T-cell (primary cell): ENCODE results near the gene SPATS2. TPM values are rescaled to one million over a fixed set of nuclear protein-coding genes. Genes with fewer than 3 reads are reported as not detected.

Source experiments
- ATAC-seq, 4 experiments: fragments of 200-7000 bp in 3 of 4; fragments of 150-1000 bp in 1 of 4; cut with Tn5 transposase; replicated peaks in 1 of 4; 1 replicate in 3 of 4; 2 replicates in 1 of 4; pipeline ENCODE4 v1.10.0; 2021; ENCODE audit warnings: moderate library complexity in 3 of 4, mild to moderate bottlenecking in 2 of 4, moderate number of reproducible peaks in 1 of 4
- CTCF ChIA-PET, 2 donors: fragments of 300-600 bp; sonication (Branson Sonifier 250); formaldehyde crosslinking; loops; one replicate each; lab custom pipeline; 2022; ENCODE audit warnings: antibody characterized with exemption in 2 of 2; lab: Charles Lee
- POLR2A ChIA-PET, 2 donors: fragments of 300-600 bp; sonication (Branson Sonifier 250); formaldehyde crosslinking; loops; one replicate each; lab custom pipeline; 2022; ENCODE audit warnings: antibody characterized with exemption in 2 of 2; lab: Charles Lee
- DNase-seq, 35 experiments: peaks; one replicate each; pipeline versions ENCODE4 v3.0.0 to v3.0.0-alpha.2; 2013 to 2023
- H3K27ac ChIP-seq: one replicate; pipeline ENCODE4 v1.5.1; 2013; ENCODE audit warnings: low read length
- H3K27me3 ChIP-seq, 2 experiments: replicated peaks in 1 of 2; 1 replicate in 1 of 2; 2 replicates in 1 of 2; pipeline versions ENCODE4 v1.6.1 to v1.7.0; 2013; ENCODE audit warnings: low read length in 1 of 2, mixed read lengths in 1 of 2; ENCODE audit not compliant: control insufficient read depth in 2 of 2, insufficient read depth in 2 of 2; ENCODE audit errors: extremely low read depth in 1 of 2
- H3K36me3 ChIP-seq, 2 donors: 1 replicate in 1 of 2; 2 replicates in 1 of 2; pipeline versions ENCODE4 v1.6.1 to v1.7.0; 2013; ENCODE audit warnings: low read length in 1 of 2; ENCODE audit not compliant: control insufficient read depth in 2 of 2, insufficient read depth in 1 of 2; ENCODE audit errors: extremely low read depth in 1 of 2
- H3K4me1 ChIP-seq, 2 experiments: 1 replicate in 1 of 2; 2 replicates in 1 of 2; pipeline versions ENCODE4 v1.6.1 to v1.7.0; 2013; ENCODE audit warnings: low read length in 2 of 2, mixed read lengths in 1 of 2; ENCODE audit not compliant: insufficient read depth in 2 of 2, control insufficient read depth in 1 of 2; ENCODE audit errors: extremely low read depth in 1 of 2
- H3K4me3 ChIP-seq, 2 donors: 1 replicate in 1 of 2; 2 replicates in 1 of 2; pipeline versions ENCODE4 v1.5.1 to v1.7.0; 2013; ENCODE audit warnings: mild to moderate bottlenecking in 2 of 2, low read length in 1 of 2, moderate library complexity in 1 of 2; ENCODE audit not compliant: control insufficient read depth in 1 of 2; ENCODE audit errors: extremely low read depth in 1 of 2
- H3K9me3 ChIP-seq: 2 replicates; pipeline ENCODE4 v1.7.0; 2013
- H3K27ac Mint-ChIP-seq, 2 donors: one replicate each; pipeline ENCODE4 v1.8.0; 2020 to 2021; ENCODE audit warnings: mild to moderate bottlenecking in 2 of 2, mixed read lengths in 2 of 2
- H3K27me3 Mint-ChIP-seq, 2 donors: one replicate each; pipeline ENCODE4 v1.8.0; 2021 to 2022; ENCODE audit warnings: mixed read lengths in 2 of 2
- H3K36me3 Mint-ChIP-seq: one replicate; pipeline ENCODE4 v1.8.0; 2021; ENCODE audit warnings: mixed read lengths
- H3K4me1 Mint-ChIP-seq, 3 donors: one replicate each; pipeline ENCODE4 v1.8.0; 2020 to 2022; ENCODE audit warnings: mixed read lengths in 3 of 3, mild to moderate bottlenecking in 1 of 3
- H3K4me3 Mint-ChIP-seq, 3 donors: one replicate each; pipeline ENCODE4 v1.8.0; 2020 to 2022; ENCODE audit warnings: mild to moderate bottlenecking in 3 of 3, mixed read lengths in 3 of 3, moderate library complexity in 3 of 3
- H3K9me3 Mint-ChIP-seq, 3 donors: one replicate each; pipeline ENCODE4 v1.8.0; 2020 to 2022; ENCODE audit warnings: mixed read lengths in 3 of 3
- WGBS: methylation state at CpG from one replicate; pipeline ENCODE4 v1.1.5; 2013; ENCODE audit warnings: missing lambda C conversion rate; ENCODE audit not compliant: insufficient coverage; 5-methylcytosine and 5-hydroxymethylcytosine counted together
- total RNA-seq, 35 experiments: library from RNA in 6 of 35; stranded (reverse) in 6 of 35; fragments of 120-200 nt in 1 of 35; gene quantifications; one replicate each; pipeline versions ENCODE4 v1.2.1 to v1.2.4 and lab custom pipeline; 2013 to 2026

The SPATS2 gene
- total RNA-seq, 5 donors from 2014 or later (not counting 1 experiment from before 2014, with no cell fraction given) = 5.4 to 11.4 (median 7.4) TPM

DNA sequence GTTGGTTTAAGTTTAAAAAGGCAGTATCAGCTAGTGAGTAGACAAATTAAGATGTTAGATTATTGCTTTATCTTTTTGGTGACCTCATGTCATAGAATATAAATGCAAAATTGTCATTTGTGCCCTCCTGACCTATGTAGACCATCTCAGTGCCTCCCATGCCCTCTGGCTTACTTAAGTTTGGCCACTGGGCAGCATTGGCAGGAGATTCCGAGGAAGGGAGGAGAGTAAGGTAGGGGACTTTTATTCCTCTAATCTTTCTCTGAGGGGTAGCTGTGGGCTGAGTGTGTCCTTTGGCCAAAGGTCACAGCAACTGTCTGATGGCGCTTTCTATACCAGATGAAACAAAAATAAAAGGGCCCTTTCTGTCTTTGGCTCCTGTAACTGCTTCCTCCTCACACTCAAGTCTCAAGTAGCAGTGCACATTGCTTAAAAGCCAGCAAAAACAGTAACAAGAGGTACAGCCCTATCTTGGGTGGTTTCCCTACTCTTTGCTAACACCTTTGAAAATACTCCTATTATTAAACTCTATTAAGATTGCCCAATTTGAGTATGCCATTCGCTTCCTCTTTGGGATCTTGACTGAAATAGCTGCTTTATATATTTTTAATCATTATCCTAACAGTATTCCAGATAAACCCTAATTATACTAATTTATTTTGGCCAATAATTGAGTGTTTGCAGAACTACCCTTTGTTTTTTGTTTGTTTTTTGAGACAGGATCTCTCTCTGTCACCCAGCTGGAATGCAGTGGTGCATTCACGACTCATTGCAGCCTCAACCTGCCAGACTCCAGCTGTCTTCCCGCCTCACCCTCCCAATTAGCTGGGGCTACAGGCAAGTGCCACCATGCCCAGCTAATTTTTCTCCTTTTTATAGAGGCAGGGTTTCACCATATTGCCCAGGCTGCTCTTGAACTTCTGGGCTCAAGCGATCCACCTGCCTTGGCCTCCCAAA, 115.1 kb downstream of the SPATS2 start:
- H3K9me3 ChIP-seq = no peaks in the 10 kb centered on the region
- ChIA-PET CTCF (interaction anchor here in 1 of 2 donors (1.0 kb wide), 1 partner anchor 15 kb away, joined by 6 read pairs; no protein-coding TSS in a partner anchor), POLR2A (no interaction called here)
- peaks cover 0 to 3% of the 10 kb centered on the region in 2 experiments for H3K4me1 ChIP-seq
- no peak overlapping the region for H3K4me3 Mint-ChIP-seq
- no peaks in the 10 kb centered on the region for H3K9me3 Mint-ChIP-seq
- no peak overlapping the region for H3K4me3 ChIP-seq
- H3K36me3 ChIP-seq = peaks cover 0 to 3% of the 10 kb centered on the region in 2 donors
- H3K4me1 Mint-ChIP-seq = peaks cover 10 to 22% (median 13%) of the 10 kb centered on the region in 3 donors
- no peaks in the 10 kb centered on the region for H3K27me3 ChIP-seq
- H3K36me3 Mint-ChIP-seq = peaks cover 10% of the 10 kb centered on the region
- H3K27me3 Mint-ChIP-seq = no peaks in the 10 kb centered on the region
- 100% methylated on average over 2 of the region's 6 CpGs for WGBS
- DNase-seq = no peak
- no peak overlapping the region for H3K27ac Mint-ChIP-seq
- ATAC-seq = no peak
- no peak overlapping the region for H3K27ac ChIP-seq

DNA sequence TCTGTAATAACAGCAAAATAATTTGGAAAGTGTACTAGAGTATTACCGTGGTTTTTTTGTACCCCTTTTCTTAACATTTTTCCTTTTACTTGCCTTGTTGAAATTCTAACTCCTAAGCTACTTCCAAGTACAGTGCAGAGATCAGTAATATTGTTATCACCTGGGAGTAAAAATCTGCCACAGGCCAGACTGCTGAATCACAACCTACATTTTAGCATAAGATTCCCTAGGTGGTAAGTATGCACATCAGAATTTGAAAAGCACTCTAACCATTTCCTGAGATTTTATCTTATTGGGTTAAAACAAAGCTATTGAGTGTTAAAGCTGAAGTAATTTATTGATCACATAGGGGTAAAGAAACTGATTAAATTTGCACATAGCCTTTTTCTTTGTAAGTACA, 116.4 kb downstream of the SPATS2 start:
- no peaks in the 10 kb centered on the region for H3K9me3 Mint-ChIP-seq
- Histone ChIP-seq H3K27ac (no peak overlapping the region), H3K36me3 (peaks cover 0 to 3% of the 10 kb centered on the region in 2 donors), H3K27me3 (no peaks in the 10 kb centered on the region), H3K9me3 (no peaks in the 10 kb centered on the region), H3K4me3 (no peak overlapping the region), H3K4me1 (no peaks in the 10 kb centered on the region)
- no peak overlapping the region for H3K4me3 Mint-ChIP-seq
- no peaks in the 10 kb centered on the region for H3K27me3 Mint-ChIP-seq
- peaks cover 10% of the 10 kb centered on the region for H3K36me3 Mint-ChIP-seq
- H3K4me1 Mint-ChIP-seq = peaks cover 5 to 10% (median 5%) of the 10 kb centered on the region in 3 donors
- ChIA-PET CTCF (interaction anchor here (0.5 to 1.4 kb wide), 6 partner anchors 9 to 1417 kb away, joined by 3 to 6 read pairs (median 3); no protein-coding TSS in a partner anchor), POLR2A (interaction anchor here in 1 of 2 donors (0.6 kb wide), 1 partner anchor 8 kb away, joined by 3 read pairs; no protein-coding TSS in a partner anchor)
- ATAC-seq (no peak), DNase-seq (no peak)
- no peak overlapping the region for H3K27ac Mint-ChIP-seq
- no CpG with 5 or more reads among the region's 1 CpG for WGBS

DNA sequence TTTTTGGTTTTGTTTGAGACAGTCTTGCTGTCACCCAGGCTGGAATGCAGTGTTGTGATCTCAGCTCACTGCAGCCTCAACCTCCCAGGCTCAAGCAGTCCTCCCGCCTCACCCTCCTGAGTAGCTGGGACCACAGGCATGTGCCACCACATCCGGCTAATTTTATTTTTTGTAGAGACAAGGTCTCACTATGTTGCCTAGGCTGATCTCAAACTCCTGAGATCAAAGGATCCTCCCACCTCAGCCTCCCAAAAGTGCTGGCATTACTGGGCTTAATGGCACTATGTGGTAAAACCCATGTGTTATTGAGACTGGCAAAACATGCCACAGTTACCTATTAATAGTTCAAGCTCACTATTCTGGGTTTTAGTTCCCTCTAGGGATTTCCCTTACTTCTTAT, 120.3 kb downstream of the SPATS2 start:
- Mint-ChIP-seq H3K4me1 (peaks cover 5 to 7% (median 5%) of the 10 kb centered on the region in 3 donors), H3K9me3 (no peaks in the 10 kb centered on the region), H3K27me3 (no peaks in the 10 kb centered on the region), H3K36me3 (peaks cover 18% of the 10 kb centered on the region), H3K27ac (no peak overlapping the region), H3K4me3 (no peak overlapping the region)
- CTCF ChIA-PET = interaction anchor here (0.6 to 0.7 kb wide), 3 partner anchors 15 to 492 kb away, joined by 3 read pairs; no protein-coding TSS in a partner anchor
- H3K9me3 ChIP-seq = no peaks in the 10 kb centered on the region
- H3K36me3 ChIP-seq = peaks cover 0 to 3% of the 10 kb centered on the region in 2 donors
- no peak overlapping the region for H3K4me3 ChIP-seq
- WGBS = 100% methylated on average over 1 of the region's 2 CpGs
- DNase-seq (no peak), ATAC-seq (no peak)
- POLR2A ChIA-PET = no interaction called here
- no peak overlapping the region for H3K27ac ChIP-seq
- H3K4me1 ChIP-seq = no peaks in the 10 kb centered on the region
- no peaks in the 10 kb centered on the region for H3K27me3 ChIP-seq

DNA sequence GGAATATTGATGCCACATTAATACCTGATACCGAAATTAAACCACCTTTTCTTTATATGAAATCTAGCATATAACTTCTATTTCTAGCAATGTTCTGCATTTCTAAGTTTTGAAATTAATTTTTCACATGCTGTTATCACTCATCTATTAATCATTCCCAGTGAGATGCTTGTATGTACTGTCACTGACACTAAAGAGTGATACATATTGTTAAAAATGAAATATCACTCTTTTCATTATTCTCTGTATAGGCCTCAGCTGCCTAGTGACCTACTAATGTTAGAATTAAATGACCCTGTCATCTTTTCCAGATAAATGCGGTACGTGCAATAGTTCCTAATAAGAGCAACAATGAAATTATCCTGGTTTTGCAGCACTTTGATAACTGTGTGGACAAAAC, 121.9 kb downstream of the SPATS2 start:
- ChIA-PET POLR2A (no interaction called here), CTCF (no interaction called here)
- no peaks in the 10 kb centered on the region for H3K27me3 Mint-ChIP-seq
- DNase-seq (no peak), ATAC-seq (no peak)
- Histone ChIP-seq H3K4me1 (no peaks in the 10 kb centered on the region), H3K36me3 (peaks cover 0 to 3% of the 10 kb centered on the region in 2 donors), H3K9me3 (no peaks in the 10 kb centered on the region), H3K27me3 (no peaks in the 10 kb centered on the region), H3K27ac (no peak overlapping the region), H3K4me3 (no peak overlapping the region)
- peaks cover 18% of the 10 kb centered on the region for H3K36me3 Mint-ChIP-seq
- H3K4me3 Mint-ChIP-seq = no peak overlapping the region
- H3K4me1 Mint-ChIP-seq = no peaks in the 10 kb centered on the region
- no peak overlapping the region for H3K27ac Mint-ChIP-seq
- no CpG with 5 or more reads among the region's 3 CpGs for WGBS
- no peaks in the 10 kb centered on the region for H3K9me3 Mint-ChIP-seq

DNA sequence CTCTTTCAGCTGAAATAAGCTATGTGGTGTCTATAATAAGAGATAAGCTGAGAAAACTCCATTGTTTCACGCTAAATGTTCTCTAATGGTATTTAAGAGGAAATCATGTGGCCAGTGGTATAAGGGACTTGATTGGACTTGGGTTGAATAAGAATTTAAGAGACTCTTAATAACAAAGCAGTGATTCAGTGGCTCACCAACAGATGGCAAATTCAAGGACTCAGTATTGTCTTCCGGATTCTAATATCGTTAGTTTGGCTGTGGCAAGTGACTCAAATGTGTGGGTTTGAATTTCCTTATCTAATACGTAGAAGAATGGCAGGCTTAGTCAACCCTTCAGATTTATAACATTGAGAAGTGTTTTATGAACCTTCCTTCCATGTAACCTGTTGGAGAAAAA, 122.5 kb downstream of the SPATS2 start:
- WGBS = no CpG with 5 or more reads among the region's 4 CpGs
- H3K4me1 ChIP-seq = no peaks in the 10 kb centered on the region
- DNase-seq (no peak), ATAC-seq (no peak)
- no peaks in the 10 kb centered on the region for H3K9me3 Mint-ChIP-seq
- H3K36me3 ChIP-seq = peaks cover 0 to 3% of the 10 kb centered on the region in 2 donors
- H3K4me3 Mint-ChIP-seq = no peak overlapping the region
- peaks cover 15% of the 10 kb centered on the region for H3K36me3 Mint-ChIP-seq
- no peak overlapping the region for H3K27ac Mint-ChIP-seq
- ChIA-PET CTCF (no interaction called here), POLR2A (interaction anchor here in 1 of 2 donors (0.6 kb wide), 1 partner anchor 17 kb away, joined by 3 read pairs; no protein-coding TSS in a partner anchor)
- no peaks in the 10 kb centered on the region for H3K27me3 Mint-ChIP-seq
- H3K27me3 ChIP-seq = no peaks in the 10 kb centered on the region
- H3K27ac ChIP-seq = no peak overlapping the region
- H3K4me1 Mint-ChIP-seq = no peaks in the 10 kb centered on the region
- H3K4me3 ChIP-seq = no peak overlapping the region
- no peaks in the 10 kb centered on the region for H3K9me3 ChIP-seq

DNA sequence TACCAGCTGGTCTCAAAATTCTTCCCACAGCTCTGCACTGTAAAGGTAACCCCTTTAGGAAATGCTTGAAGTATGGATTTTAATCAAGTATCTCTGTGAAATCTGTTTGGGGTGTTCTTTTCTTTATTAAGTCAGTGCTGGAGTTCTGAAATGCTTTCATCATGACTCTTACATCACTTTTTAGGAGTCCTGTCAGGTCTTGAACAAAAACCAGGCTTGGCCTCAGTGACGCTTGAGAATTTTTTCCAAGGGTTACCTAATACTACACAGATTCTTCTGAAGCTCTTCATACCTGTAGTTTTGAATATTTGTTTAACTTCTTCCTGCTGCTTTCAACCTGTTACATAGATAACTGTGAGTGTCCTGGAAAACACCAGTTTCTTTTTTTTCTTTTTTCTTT, 124.6 kb downstream of the SPATS2 start:
- DNase-seq = no peak
- ATAC-seq = no peak
- H3K4me1 Mint-ChIP-seq = no peaks in the 10 kb centered on the region
- no peak overlapping the region for H3K27ac ChIP-seq
- no peak overlapping the region for H3K27ac Mint-ChIP-seq
- peaks cover 22% of the 10 kb centered on the region for H3K36me3 Mint-ChIP-seq
- no peak overlapping the region for H3K4me3 ChIP-seq
- H3K36me3 ChIP-seq = no peaks in the 10 kb centered on the region
- no peaks in the 10 kb centered on the region for H3K27me3 ChIP-seq
- no peak overlapping the region for H3K4me3 Mint-ChIP-seq
- POLR2A ChIA-PET = interaction anchor here in 1 of 2 donors (0.6 kb wide), 1 partner anchor 9 kb away, joined by 3 read pairs; no protein-coding TSS in a partner anchor
- CTCF ChIA-PET = no interaction called here
- H3K4me1 ChIP-seq = no peaks in the 10 kb centered on the region
- no CpG with 5 or more reads among the region's 1 CpG for WGBS
- no peaks in the 10 kb centered on the region for H3K27me3 Mint-ChIP-seq
- H3K9me3 Mint-ChIP-seq = no peaks in the 10 kb centered on the region
- H3K9me3 ChIP-seq = no peaks in the 10 kb centered on the region
